Esophagus mucosa (tissue), 1 donor: ENCODE results near the gene TNIP2. TPM values are rescaled to one million over a fixed set of nuclear protein-coding genes. Genes with fewer than 3 reads are reported as not detected.
A peak's percentile ranks its signal among the peaks of the same experiment; 100 is the strongest.
"Not testable (repeated sequence)": the region's sequence is repeated elsewhere in the genome, so short reads cannot be mapped to it uniquely, and the experiment has no call there.

ENCODE experiments used
- ATAC-seq: fragments of 200-7000 bp; cut with Tn5 transposase; one replicate; pipeline ENCODE4 v1.9.1; 2020
- total RNA-seq: library from RNA; stranded (reverse); gene quantifications from one replicate; pipeline ENCODE4 v1.2.4, GENCODE V29; 2023
- donor health status: DM: yes; HTN: yes; CAD: no.

TNIP2 gene
- total RNA-seq, 1 donor from 2014 or later = 25.1 TPM

DNA sequence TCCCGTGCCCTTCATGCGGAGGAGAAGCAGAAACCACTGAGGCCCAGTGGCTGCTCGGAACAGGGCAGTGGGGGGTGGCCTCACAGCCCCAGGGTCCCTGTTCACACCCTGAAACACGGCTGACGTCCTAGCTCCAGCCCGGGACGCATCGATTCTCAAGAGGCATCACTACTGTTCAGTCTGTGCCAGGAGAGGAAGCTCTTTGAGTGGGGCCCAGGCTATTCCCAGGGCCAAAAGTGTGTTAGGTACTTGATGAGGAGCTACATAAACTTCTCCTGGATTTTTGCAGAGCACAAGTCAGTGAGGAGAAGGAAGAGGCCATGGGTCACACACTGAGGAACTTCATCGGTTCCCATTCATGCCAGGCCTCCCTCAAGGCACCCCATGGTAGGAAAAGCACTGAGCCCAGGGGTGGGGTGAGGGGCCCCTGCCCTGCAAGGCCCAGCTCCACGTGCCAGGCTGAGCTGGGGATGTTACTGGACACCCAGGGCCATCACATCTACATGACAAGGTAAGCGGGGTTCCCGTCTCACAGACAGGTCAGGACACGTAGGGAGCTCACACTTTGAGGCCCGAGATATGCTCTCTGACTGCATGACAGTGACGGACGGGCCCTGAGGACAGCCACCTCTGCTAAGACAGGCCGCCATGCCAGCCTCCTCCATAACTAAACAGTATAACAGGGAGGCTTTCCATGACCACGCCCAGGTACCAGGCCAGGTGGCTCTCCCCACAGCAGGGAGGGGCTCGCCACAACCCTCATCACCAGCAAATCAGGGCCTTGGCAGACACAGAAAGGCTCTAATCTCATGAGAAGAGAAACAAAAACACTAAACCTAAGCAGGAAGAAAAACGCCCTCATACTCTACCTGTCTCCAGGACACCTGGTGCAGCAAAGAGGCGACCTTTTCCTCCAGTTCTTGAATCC lies 12.4 kb downstream of the TNIP2 start:
- peak; percentile 43 for ATAC-seq

DNA sequence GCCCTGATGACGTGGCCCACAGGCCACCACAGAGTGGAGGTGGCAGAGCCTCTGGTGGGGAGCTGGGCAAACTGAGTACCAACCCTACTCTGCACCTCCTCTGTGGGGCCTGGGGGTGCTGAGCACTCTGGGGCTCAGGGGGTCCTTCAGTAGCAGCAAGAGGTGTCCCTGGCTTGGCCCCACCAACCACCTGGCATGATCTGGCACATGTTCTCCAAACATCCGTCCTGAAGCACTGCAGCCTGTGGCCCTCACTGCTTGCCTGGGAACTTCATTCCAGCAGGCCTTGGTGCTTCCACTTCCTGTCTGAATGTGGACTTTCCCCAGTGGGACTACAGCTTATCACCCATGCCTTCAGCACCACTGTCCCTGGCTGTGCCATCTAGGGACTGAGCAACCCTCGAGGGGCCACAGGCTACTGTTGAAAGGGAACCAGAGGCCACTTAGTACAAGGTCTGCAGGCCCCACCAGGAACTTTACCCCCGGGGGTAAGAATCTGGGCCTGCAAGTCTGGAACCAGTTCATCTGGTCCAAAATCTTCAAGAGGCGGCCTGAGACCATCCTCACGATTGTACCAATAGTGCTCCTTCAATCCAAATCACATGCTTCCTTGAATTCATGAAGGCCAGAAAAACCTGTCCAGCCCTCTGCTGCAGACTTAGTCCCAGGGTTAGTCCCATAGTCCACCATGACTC lies 13.2 kb downstream of the TNIP2 start:
- peak; percentile 7 for ATAC-seq

DNA sequence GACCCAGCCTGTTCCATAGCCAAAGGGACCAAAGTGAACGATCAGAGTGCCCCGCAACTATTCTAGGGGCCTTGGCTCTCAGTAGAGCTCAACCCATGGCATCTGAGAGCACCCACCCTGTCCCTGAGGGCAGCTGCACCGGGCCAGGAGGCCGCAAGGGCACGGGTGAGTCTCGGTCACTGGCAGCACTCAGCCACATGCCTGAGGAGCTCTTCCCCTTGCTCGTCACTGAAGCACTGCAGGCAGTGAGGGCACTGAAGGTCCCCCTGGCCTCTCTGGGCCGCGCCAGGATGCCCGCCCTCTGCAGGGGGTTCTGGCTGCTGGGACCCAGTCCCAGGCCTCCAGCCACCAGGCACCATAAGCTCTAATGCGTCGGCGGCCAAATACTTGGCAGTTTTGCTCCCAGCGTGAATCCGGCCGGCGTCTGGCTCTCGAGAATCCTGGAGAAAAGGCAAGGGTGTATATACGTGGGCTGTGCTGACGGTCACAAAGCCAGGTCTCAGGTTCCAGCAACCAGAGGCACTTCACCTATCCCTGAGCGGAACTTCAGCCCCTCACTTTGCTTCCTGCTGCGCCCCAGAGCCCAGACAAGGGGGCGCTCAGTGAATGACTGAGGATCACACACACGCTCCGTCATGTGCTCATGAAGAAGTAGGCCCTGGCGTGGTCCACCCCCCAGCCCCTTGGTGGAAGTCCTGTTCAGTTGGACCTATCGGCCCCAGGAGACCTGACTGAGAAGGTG lies 13.9 kb downstream of the TNIP2 start:
- no peak for ATAC-seq

DNA sequence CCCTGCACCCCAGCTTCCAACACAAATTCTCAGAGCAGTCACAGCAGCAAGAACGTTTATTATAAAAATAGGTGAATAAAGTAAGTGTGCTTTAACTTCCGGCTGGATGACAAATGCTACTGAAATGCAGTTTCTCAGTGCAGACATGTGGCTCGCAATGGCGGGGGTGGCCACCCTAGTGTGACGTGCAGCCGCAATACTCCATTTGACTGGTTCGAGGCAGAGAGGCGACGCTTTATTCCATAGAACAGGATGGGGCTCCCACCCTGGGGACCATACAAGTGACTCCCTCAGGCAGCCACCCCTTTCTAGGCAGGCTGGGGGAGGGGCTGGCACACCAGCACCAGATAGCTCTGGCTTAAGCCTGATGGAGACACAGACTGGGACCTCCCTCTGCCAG lies 14.5 kb downstream of the TNIP2 start:
- ATAC-seq = no peak

DNA sequence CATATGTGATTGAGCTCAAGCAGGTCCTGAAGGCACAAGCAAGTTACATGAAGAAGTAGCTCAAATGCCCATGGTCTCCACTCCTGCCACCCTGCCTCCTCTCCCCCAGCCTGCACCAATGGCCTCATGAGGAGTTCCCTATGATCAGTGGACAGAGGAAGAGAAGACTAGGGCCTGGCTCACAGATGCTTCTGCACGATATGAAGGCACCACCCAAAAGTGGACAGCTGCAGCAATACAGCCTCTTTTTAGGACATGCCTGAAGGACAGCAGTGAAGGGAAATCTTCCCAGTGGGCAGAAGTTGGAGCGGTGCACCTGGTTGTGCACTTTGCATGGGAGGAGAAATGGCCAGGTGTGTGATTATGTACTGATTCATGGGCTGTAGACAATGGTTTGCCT lies 17.8 kb downstream of the TNIP2 start:
- not testable (repeated sequence) for ATAC-seq

DNA sequence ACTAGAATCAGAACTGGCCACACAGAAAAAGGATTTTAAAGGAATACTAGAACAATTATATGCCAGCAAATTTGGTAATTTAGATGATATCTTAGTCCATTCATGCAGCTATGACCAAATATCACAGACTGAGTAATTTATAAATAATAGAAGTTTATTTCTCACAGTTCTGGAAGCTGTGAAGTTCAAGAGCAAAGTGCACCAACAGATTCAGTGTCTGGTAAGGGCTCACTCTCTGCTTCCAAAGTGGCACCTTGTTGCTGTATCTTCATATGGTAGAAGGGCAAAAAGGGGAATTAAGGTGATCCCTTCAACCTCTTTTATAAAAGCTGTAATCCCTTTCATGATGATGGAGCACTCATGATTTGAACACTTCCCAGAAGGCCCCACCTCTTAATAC lies 20.3 kb downstream of the TNIP2 start:
- ATAC-seq = no peak

DNA sequence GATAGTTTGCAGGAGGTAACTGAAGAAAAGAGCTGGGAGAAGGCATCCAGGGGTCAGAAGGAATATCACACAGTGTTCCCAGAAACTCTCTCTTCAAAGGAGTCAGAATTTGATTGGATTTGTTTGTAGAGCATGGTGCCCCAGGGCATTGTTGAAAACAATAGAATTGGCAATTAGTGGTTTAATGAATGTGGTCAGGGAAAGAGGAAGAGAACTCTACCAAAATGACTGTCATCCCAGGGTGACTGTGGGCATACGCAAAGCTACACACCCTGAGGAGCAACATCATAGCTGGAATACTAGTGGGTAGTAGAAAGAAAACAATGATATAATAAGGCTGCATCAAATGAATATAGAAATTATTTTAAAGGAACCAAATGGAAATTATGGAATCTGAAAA lies 21.5 kb downstream of the TNIP2 start:
- ATAC-seq = peak; percentile 23

DNA sequence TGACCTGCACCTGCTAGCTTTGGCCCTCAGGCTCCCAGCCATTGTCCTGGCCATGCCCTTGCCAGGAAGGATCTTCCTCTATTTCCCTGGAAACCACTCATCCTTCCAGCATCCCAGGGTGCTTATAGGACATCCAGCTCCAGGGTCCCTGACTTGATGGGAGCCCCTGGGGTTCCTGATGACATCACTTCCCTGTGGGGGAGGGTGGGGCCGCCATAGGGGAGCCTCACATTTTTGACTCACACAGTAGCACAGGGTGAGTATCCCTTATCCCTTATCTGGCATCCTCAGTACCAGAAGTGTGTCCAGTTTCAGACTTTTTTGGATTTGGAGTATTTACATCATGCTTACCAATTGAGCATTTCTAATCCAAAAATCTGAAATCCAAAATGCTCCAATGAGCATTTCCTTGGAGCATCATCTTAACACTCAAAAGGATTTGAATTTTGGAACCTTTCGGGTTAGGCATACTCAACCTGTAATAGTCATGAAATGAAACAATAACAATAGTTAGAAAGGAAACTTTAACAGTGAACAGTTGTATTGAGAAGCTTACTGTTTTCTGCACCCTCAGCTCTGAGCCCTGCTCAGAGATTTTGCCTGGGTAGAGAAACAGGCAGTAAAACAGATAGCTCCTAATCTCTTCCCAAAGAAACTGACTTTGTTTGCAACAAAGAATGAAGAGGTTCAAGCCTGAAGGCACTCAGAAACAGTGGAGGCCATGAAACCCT lies 22.1 kb downstream of the TNIP2 start:
- peak; percentile 29 for ATAC-seq

DNA sequence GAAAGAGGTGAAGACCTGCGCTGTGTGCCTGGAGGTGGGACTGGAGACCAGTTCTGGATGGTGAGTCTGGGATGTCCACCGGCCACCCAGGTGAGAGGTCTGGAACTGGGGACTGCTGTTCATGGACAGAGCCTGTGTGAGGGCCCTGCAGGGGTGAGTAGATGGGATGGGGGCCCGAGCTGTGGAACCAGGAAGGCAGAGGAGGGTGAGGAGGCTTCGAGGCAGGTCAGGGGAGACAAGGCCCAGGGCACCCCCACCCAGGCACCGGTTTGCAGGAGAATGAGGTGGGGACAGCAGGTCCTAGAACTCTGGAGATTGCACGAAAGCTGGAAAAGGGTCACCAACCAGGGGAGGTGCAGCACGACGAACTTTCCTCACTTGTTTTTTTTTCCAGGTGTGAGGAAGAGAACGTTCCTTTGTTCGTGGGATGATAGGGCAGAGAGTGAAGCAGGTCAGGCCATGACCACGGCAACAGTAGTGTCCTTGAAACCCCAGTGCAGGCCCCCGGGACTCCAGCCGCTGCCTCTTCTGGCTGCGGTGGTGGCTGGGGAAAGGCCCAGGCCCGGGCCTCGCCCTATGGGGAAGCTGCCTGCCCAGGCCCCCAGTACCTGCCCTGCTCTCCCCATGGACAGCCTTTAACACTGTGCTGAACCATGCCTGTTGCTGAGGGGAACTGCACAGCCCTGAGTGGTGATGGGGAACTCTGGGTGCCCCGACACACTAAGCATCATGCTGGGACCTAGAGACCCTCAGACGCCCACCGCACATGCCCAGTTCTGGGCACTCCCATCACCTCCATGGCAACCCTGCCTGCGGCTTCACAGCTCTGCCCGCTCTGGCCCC lies 22.9 kb downstream of the TNIP2 start:
- peak; percentile 25 for ATAC-seq

DNA sequence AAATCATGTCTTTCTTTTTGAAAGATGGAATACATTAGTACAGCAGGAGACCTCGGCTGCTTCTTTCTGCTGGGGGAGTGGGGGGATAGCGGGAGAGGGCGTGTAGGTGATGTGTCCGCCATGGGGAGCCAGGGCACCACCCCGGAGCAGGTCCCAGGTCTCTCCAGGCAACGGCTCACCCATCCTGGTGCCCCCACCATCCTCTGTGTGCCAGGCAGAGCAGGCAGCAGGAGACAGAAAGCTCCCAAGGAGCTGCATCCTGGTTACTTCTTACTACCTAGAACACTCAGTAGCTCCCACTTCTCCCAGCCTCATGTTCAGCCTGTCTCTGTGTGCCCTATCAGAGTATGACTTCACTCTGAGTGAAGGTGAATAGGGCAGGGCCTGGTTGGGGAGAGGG lies 23.6 kb downstream of the TNIP2 start:
- no peak for ATAC-seq

DNA sequence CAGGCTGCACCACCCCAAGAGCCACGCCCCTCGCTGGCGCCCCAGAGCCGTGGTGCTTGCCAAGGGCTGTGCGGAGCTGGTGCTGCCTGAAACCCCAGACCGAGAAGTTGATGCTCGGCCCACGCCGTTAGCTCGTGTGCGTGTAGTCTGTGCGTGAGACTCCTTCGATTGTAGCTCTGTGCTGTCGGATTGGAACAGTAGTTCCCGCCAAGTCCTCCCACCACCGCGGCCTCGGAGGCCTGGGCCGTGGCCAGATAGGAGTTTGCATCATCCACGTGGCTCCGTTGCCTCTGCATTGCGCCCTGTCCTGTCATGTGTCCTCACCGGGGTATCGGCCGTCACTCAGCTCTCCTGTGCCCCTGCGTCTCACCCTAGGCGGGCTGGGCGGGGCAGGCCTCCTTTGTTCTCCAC lies 24.2 kb downstream of the TNIP2 start:
- ATAC-seq = peak; percentile 20

DNA sequence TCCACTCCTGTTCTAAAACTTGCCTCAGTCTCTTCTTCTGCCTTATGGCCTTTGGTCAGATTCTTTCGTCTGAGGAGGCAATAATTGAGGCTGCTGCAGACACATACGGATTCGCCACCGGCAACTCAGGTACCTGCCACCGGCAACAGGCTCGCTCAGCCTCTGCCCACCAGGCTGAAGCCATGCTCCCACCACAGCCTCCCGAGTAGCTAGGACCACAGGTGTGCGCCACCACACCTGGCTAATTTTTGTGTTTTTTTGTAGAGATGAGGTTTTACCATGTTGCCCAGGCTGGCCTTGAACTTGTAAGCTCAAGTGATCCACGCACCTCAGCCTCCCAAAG lies 26.6 kb downstream of the TNIP2 start:
- no peak for ATAC-seq

DNA sequence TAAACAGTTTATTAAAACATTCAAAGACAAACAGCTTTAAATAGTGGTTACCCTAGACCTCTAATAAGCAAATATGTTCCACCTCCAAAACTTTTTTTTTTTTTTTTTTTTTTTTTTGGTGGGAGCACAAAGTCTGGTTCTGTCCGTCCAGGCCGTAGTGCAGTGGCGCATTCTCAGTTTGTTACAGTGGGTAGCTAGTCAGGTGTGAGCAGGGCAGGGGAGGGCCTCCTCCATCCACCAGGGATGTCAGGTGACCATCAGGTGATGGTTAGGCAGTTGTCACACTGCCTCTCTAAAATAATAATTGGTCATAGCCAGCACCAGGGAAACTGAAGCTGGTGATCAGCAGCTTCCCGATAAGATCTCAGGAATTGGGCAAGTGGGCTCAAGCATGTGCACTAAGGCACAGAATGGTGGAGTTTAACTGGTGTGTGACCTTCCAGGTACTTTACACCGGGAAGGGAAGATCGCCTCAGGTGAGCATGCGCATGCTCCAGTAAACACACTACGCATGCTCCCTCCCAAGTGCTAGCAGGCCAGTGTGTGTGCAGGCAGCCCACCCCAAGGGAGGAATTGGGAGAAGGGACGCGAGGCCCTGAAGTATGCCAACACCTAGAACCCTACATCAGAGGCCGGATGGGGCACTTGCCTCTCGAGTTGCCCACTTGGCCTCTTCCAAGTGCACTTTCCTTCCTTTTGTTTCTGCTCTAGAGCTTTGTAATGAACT lies 27.2 kb downstream of the TNIP2 start:
- no peak for ATAC-seq

DNA sequence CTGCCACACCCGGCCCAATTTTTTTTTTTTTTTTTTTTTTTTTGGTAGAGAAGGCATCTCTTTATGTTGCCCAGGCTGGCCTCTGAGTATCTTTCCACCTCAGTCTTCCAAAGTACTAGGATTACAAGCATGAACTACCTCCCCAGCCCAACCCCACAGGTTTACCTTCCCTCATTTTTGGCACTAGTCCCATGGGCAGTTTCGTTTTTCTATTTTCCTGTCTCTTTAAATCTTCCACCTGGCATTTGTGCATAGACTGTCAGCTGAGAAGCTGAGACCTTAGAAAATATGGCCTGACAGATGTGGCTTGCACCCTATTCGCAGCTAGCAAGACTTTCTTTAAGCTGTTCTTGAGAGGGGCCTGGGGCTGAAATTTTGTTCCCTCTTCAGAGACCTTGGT lies 27.9 kb downstream of the TNIP2 start:
- ATAC-seq = no peak

DNA sequence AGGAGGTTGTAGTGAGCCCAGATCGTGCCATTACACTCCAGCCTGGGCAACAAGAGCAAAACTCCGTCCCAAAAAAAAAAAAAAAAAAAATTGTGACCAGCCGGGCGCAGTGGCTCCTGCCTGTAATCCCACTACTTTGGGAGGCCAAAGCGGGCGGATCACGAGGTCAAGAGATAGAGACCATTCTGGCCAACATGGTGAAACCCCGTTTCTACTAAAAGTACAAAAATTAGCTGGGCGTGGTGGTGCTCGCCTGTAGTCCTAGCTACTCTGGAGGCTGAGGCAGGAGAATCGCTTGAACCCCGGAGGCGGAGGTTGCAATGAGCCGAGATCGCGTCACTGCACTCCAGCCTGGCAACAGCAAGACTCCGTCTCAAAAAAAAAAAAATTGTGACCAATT lies 29.3 kb downstream of the TNIP2 start:
- not testable (repeated sequence) for ATAC-seq

DNA sequence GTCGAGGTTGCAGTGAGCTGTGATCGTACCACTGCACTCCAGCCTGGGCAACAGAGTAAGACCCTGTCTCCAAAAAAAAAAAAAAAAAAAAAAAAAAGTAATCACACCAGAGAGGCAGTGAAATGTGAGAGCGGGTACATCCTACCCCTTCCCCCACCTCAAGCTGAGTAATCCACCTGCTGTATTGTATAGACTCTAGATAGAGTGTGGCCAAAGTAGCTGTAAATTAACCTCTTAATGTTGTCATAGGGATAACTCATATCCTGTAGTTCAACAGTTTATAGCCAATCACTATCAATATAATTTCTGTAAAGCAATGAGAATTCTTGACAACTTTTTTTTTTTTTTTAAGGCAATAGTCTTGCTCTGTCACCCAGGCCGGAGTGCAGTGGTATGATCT lies 30.8 kb downstream of the TNIP2 start:
- ATAC-seq = no peak

DNA sequence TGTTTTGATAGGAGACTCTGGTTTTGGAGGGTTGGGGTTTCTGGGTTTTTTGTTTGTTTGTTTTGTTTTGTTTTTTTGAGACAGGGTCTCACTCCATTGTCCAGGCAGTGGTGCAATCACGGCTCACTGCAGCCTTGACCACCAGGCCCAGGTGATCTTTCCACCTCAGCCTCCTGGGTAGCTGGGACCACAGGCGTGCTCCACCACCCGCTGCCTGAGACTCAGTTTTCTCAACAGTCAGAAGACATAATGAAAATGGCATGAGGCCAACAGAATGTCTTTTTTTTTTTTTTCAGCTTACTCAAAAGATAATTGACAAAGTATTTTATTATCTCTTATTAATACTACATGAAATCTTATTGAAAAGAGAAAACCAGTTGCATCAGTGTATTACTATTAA lies 32.4 kb downstream of the TNIP2 start:
- ATAC-seq = no peak

DNA sequence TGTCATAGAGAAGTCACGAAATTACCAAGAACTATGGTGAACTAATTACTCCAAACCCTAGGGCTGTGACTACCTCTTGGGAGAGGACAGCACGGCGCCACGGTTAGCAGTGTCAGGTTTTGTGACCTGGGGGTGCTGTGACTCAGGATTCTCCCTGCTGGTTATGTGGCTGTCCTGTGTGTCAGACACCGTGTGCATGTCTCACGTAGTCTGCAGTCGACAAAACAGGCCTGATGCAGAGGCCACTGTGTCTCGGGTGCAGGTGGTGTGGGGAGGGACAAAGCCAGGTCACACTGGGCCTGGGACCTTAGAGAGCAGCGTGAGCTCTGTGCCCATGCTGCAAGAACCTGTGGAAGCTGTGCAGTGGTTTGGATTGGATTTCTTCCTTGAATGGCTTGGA lies 34.1 kb downstream of the TNIP2 start:
- no peak for ATAC-seq

DNA sequence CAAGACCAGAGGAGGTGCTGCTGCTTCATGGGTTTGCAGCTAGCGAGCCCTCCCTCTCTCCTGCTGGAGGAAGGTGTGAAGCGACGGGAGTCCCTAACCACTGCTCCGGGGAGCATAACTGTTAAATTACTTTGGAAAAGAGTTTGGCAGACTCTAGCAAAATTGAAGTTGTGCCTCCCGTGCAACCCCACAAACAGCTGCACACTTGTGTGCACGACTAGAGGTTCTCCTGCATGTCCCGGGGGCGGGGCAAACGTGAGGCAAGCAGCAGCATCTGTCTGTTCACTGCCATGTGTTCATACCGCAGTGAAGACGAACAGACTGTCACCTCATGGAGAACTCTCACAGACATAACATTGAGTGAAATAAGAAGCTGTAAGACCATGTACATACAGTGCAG lies 34.5 kb downstream of the TNIP2 start:
- no peak for ATAC-seq

DNA sequence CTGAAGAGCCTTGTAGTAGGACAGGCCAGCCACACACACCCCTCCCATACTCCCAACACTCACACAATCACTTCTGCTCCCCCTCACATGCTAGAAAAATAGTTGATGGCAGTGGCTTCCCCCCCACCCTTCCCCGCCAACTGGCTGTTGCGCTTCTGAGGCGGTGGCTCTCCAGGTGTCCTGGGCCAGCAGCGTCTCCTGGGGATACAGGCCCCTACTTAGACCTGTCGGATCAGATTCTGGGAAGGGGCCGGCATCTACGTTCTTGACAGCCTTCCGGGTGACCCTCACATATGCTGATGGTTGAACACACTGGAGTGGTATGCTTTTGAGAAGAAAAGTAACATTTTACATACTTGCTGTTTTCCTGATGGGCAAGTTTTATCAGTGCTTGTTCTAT lies 39.9 kb downstream of the TNIP2 start:
- no peak for ATAC-seq

DNA sequence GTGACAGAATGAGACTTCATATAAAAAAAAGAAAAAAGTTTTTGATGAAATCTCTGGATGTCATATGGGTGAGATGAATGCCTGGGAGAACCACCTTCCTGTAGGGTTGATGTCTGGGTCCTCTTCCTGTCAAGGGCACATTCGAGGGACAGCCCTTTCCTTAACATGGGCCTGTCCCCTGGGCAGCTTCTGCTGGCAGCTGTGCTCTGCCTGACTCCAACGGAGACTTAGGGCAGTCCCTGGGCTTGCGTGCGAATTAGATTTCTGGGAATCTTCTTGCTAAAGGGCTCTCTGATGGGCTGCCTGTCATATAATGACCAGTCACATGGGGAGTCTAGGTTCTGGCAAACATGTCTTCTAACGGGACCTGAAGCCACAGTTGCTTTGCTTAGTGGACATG lies 40.7 kb downstream of the TNIP2 start:
- ATAC-seq = no peak
